CD4-positive, alpha-beta T cell treated with Interleukin-15 for 4 hours (primary cell): Measurements from ENCODE around the gene CCDC157.

ENCODE experiments used
- DNase-seq: peaks from one replicate; pipeline ENCODE4 v3.0.0-alpha.2; 2020; ENCODE audit warnings: low spot score

Gene CCDC157

DNA sequence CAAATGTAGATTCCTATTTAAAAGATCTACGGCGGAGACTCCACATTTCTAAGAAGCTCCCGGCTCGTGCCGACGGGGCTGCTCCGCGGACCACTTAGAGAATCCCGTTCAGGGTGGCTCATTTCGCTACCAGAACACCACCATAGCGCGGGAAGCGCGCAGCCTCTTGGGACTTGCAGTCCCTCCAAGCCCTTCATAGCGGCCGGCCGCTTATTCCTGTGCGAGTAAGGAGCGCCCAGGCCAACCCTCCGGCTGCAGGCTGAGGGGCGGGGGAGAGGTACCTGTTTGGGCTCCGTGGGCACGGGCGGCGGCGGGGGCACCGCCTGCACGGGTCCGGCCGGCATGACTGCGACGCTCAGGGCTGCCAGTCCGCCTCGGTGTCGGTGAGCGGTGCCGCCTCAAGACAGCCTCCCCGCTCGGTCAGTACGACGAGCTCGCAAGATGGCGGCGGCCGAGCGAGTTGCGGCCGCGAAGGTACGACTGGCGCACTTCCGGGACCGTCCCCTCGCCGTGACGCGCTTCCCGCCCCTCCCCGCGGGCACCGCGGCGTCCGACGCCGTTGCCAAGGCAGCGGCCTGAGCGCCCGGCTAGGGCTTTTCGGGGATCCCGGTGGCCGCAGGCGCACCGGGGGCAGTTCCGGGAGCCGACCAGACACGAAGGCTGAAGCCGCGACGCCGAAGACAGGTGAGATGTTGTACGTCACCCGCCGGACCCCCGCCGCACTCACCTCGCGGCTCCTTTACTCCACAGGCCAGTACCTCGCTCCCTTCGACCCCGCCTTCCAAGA lies at the start of gene CCDC157, which contains the start of gene SF3A1:
Gene CCDC157 (plus strand): TSS at position 559 of the 787 bp plus-strand sequence. CDS start 8,994 bp downstream, outside the sequence.
Gene SF3A1 (minus strand): TSS at position 446 of the 787 bp plus-strand sequence. CDS start 102 bp downstream, at position 344.
- peak; percentile 80 for DNase-seq

DNA sequence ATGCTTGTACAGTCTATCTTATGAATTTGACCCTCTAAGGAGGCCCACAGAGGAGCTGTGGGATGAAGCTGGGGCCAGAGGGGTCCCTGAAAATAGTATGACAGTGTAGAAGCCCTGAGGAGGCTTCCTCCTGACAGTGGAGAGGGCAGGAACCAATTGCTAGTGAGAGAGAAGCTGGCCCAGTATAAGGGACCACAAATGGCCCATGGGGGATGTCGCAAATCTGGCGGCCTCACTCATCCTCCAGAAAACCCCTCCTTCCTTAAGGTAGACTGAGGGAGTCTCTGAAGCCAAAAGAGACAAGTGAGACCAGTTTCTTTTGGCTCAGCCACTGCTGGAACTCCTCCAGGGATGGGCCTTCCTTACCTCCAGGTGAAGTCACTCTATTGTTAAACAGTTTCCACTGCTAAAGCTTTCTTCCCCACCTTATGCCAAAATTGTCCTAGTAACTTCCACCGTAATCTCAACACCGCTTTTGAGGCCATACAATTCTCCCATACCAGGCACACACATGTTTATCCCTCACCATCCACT lies 49.7 kb upstream of the CCDC157 start:
- no peak for DNase-seq

DNA sequence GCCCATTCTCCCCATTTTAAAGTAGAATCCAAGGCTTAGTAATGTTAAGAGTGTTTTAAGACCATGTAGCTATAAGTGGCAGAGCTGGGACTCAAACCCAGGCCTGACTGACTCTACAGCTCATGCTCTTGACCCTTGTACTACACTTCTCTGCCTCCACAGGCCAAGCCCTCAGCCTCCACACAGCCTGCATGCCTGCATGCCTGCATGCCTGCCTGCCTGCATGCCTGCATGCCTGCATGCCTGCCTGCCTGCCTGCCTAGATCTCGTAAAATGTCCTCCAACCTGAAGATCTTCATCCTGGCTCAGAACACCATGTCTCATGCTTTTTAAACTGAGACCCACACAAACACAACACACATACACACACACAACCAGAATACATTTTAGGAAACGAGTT lies 48.7 kb upstream of the CCDC157 start:
- DNase-seq, result no peak

DNA sequence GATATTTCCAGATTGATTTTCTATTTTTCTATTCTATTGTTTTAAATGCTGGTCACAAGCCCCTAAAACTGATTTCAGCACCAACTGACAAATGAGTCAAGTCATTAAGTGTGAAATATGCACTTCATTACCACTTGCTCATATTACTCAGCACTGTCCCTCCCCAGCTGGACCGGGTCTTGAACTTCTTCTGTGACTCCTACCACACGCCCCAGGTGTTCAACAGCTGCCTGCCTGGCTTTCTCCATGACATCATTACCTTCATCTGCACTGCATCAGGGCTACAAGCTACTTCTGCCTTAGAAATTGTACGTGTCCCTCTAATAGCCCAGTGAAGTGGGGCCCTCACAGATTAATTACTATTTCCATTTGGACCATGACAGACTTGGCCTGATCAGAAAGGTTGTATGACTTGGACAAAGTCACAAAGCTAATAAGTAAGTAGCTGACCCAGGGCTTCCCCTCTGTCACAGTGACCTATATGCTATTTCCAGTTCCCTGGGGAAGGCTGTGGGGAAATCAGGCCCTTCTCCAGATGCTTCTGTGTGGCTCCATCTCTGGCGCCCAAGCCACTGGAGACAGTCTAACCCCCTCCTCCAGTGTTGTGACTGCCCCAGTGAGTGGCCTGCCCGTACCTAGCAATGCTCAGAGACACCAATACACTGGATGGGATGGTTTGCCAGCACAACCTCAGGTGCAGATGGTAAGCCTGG lies 48.1 kb upstream of the CCDC157 start:
- peak; percentile 45 for DNase-seq

DNA sequence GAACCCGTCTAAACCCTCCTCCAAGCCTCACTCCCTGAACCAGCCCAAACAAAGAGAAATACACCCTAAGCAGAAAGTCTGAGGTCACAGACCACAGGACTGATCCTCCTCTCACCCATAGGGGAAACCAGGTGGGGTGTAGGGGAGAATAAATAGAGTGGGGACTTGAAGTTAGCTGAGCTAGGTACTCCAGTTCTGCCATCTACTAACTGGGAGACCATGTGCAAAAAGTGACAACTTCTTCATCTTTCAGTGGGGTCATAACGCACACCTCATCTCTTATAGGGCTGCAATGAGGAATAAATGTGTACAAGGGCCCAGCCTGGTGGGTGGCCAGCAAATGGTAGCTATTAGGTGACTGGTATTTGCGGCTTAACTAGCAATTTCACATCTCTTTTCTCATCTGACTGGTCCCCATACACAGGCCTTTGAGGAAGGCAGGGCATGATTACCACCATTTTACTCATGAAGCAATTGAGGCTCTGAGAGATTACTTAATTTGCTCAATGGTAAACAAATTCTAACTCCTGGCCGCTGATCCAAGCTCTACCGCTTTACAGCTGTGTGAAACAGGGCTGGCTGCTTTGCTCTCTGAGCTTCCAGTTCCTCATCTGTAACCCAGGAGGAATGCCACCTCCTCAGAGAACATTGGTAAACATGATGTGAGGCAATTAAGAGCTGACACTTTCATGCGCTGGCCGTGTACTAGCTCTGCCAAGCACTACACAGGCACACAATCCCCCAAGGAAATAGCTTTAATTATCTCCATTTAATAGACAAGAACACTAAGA lies 46.7 kb upstream of the CCDC157 start:
- DNase-seq, result peak; percentile 41

DNA sequence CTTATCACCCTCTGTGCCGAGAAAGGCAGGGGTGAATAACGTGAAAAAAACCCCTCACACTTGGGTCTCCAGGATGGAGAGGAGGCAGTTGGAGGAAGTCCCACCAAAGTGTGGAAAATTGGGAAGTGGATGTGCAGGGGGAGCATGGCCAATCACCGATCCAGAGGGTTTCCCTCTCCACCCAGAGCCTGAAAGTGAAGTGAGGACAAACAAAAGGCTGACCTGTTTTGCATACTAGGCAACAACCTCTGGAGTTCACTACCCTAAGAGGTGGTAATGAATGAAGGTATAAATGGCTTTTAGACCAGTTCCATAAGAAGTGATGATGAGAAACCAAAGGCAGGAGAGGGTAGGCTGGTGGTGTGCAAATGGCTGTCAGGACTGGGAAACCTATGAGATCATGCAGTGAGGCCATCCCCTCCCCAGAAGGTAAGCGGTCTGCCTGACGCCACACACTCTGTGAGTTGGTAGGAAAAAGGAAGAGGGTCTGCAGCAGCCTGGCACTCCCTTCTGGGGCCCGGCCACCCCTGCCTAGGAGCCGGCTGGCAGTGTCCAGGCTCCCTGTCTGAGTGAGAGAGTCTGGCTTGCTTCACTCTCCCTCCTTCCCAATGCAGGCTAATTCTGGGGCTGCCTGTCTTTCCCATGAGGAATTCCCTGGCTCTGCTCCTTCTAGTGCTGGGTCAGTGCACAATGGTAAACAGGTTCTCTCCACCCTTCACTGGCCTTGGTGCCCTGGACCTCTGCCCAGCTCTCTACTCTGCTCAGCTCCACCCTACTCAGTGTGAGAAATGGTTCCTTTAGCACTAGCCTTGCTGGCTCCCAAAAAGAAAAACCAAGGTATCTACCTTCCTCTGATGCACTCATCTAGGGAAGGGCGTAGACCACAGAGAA lies 45.7 kb upstream of the CCDC157 start:
- no peak for DNase-seq

DNA sequence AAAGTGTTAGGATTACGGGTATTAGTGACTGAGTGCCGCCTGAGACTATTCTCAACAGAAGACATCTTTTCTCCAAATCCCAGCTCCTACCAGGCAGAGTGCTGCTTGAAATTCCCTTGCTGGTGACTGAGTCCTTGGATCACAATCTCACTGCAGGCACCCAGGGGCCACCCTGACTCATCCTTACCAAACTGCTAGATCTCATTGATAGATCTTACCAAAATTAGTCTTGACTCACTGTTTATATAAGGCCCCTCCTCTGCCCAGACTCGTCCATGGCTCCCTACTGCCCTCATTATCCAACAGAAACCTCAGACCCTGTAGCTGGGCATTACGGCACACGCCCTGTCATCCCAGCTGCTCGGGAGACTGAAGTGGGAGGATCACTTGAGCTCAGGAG lies 44.8 kb upstream of the CCDC157 start:
- DNase-seq, result no peak

DNA sequence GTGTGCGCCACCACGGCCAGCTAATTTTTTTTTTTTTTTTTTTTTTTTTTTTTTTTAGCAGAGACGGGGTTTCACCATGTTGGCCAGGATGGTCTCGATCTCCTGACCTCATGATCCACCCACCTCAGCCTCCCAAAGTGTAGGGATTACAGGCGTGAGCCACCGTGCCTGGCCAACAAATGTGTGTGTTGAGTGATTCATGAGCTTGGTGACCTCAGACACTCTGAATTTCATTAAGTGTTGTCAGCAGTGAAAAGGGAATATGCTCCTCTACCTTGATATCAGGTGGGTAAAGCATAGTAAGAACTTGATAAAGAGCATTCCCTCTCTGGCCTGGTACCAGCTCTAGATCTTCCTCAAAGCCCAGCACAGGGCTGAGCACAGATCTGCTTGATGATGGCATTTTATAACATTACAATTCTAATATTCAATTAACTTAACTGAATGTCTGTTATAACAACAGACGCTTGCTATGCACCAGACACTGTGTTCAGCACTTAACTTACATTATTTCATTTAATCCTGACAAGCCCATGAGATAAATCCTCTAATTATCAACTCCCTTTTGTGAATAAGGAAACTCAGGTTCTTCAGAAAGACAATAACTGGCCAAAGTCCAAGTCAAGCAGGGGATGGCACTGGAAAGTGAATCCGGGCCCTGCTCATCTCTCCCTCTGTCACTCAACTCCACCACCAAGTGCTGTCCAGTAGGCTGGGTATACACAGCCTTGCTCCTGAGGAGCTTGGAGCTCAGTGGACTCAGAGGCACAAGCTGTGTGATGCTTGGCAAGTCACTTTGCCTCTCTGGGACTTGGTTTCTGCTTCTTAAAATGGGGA lies 43.1 kb upstream of the CCDC157 start:
- no peak for DNase-seq

DNA sequence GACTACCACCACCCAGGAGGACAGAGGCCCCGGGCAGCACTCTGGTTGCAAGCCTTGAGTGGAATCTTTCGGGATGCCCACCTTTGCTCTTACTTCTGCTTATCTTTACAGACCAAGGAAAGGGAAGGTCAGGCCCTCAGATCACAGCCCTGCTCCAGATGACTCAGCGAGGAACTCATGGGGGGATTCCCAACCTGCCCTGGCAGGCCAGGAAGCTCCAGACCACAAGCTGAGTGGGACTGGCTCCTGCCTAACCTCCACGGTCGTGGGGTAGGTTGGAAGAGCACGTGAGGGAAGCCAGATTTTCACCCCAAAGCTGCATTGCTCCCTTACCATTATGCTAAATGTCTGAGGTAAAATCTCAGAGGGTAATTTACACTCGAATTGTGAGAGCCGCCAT lies 41.9 kb upstream of the CCDC157 start:
- DNase-seq, result peak; percentile 55

DNA sequence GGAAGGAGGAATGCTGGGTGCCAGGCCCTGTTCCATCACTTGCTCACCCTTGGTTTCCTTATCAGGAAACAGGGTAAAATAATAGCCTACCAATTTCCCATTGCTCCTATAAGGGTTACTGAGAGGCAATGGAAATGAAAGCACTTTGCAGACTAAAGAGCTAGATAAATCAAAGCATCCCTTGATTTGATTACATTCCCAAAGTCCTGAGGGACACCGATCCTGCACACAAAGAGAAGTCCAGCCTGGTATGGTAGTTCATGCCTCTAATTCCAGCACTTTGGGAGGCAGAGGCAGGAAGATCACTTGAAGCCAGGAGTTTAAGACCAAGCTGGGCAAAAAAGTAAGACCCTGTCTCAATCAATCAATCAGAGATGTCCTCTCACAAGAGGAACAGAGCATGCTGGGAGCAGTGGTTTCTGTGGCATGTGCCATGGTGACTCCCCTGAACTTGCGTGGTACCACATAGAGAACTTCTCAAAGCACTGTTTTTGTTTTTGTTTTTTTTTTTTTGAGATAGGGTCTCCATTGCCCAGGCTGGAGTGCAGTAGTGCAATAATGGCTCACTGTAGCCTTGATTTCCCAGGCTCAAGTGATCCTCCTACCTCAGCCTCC lies 40.7 kb upstream of the CCDC157 start:
- no peak for DNase-seq

DNA sequence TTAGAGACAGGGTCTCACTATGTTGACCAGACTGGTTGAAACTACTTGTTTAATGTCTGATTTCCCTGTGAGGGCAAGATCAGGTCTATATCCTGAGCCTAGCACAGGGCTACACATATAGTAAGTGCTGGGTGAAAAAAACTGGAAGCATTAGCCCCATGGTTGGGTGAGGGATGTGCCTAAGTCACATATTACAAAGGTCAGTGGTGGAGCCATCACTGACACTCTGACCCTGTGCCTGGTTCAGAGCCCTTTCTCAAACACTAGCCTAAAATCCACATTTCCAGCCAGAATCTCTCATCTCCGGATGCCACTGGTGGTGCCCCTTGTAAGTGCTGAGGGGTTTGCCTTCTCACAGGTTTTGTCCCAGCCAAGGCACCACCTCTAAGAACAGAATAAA lies 39.0 kb upstream of the CCDC157 start:
- DNase-seq, result no peak

DNA sequence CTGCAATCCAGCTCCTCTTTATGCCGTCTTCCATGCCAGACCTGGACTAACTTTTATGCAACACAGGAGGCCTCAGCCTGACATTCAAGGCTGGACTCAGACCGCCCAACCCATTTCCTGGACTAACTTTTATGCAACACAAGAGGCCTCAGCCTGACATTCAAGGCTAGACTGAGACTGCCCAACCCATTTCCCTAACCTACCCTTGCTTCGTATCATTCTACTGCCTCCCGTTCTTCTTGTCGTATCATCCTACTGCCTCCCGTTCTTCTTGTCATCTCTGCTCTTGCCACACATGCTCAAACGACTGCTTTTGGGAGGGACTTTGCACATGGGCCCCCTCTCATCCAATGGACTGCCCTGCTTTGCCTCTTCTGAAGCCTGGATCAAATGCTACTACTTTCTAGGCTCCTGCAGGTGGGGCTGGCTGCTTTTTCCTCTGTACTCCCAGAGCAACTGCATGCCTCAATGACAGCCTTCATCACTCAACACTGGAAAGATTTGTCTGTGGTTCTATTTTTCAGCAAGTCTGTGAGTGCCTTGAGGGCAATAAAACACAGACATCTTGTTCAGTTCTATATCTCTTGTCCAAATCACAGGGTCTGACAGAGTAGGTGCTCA lies 37.9 kb upstream of the CCDC157 start:
- no peak for DNase-seq

DNA sequence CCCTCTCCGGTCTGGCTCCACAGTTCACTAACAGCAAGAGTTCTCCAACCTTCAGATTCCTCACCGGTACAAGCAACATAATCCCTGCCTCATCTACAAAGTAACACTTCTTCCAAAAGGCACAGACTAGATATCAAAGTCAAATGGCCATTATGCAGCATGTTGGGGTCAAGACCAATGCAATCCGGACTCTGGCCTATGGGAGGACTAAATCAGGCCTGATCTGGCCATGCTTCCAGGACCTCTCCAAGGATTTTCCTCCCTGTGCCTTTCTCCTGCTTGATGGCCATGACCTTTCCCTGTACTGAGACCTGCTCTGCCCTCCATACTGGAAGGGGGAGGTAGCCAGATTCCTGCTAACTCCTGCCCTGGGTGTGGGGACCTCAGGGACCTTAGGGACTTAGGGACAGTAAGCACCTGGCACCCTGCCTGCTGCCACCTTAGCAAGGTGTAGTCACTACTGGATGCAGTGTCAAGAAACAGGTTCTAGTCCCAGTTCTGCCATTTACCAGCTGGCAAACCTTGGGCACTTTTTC lies 36.7 kb upstream of the CCDC157 start:
- no peak for DNase-seq

DNA sequence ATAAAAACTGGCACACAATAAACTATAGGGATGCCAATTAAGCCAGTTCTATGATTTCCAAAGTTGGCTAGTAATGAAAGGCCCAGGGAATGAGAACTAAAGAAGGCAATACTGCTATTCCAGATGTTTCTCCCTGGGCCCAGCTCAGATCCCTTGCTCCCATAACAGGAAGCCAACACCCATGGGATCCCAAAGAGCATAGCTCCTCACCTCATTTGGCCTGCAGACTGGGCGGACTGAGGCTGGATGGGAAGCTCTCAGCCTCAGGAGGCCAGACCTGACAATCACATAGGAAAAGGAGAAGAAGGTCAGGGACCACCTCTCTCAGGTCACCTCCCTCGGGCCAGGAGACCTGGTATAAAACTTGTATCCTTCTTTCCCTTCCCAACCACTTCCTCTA lies 35.3 kb upstream of the CCDC157 start:
- no peak for DNase-seq

DNA sequence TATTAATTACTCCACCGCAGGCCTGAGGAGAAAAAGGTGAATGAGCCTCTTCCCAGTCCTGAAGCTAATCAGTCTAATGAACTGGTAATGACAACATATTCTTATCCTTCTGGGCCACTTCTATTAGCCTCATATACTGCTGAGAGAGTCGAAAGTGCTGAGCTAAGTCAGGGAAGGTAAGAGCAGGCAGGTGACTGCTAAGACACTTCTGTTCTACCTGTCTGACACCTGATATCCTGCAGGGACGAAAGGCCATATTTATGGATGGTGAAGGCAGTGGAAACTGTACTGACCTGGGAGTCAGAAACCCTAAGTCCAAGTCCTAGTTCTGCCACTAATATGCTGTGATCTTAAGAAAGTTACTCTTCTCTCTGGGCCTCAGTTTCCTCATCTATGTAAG lies 33.6 kb upstream of the CCDC157 start:
- DNase-seq, result no peak

DNA sequence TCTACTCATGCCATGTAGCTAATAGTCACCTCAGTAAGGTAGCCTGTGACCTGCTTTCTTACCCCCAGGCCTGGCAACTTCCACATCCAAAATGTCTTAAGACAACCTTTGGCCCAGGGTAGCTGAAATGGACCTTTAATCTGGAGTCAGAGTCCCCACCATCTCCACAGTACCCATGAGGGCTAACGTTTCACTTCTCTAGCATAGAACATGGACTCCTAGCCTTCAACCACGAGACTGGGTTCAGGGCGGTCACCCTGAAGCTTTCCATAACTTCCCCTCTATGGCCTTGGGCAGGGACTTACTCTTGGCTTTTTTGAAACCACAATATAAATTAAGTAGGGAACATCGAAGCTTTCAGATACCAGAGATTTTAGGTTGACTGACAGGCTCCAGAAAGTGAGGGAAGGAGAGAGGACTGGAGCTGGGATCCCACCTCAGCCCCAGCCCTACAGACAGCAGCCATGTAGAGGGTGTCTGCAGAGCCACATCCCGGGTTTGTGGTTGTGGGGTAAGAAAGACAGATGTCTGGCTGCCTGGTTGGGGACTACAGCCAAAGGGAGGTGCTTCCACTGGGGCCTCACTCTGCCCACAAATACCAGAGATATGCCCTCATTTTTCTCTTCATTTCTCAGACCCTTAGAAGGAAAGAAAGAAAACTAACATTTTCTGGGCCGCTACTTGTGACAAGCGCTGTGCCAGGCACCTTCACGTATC lies 32.6 kb upstream of the CCDC157 start:
- DNase-seq, result no peak

DNA sequence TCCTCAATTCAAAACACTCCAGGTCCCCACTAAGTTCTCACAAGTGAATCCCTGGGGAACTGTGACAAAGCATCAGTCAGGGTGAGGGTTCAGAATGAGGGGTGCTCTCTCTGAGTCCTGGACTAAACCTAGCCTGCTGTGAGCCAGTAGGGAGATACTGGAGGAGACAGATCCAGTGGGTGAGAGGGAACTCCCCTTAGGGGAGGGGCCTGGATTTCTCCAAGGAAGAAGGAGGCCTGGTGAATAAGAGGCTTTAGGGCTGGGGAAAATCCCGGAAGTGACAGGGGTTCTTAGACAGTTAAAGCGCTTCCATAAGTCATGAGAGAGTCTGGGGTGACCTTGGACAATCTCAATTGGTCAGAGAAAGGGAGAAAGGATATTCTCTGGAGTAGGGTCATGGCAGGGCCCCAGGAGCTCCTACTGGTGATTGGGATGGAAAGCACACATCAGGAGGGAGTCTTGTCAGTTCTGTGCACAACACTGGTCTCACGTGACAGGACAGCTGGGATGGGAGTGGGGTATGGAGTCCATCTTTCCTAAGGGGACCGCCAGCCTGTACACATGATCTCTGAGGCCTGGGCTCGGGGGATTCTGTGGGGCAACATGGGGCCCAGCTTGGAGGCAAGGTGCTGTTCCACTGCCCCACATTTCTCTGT lies 31.6 kb upstream of the CCDC157 start:
- no peak for DNase-seq

DNA sequence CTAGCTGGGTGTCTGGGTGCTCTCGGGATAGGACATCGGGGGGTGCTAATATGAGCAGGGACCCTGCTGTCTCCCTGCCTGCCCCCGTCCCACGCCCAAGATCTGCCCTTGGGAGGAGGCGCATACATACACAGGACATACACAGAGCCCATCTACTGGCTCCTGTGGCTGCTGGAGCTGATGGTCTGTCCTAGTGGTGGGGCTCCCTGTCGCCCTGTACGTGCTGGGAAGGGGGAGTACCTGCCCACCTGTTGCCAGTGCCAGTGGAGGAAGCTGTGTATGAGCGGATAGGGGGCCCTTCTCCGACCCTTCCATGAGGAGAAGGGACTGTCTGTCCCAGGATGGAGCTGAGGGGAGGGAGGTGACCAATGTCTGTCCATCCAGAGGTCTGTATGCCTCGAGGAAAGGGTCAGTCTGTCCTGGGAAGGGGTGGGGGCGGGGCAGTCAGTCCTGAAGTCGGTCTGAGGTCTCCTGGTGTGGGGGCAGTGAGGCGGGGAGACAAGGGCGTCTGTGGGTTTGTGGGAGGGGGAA lies 31.0 kb upstream of the CCDC157 start:
- DNase-seq, result no peak
